Measurements from ENCODE around the gene ZNF710. TPM values are rescaled to one million over a fixed set of nuclear protein-coding genes. Genes with fewer than 3 reads are reported as not detected.
A peak's percentile ranks its signal among the peaks of the same experiment; 100 is the strongest.
"Not testable (repeated sequence)": the region's sequence is repeated elsewhere in the genome, so short reads cannot be mapped to it uniquely, and the experiment has no call there.

ZNF710 gene
- total and polyA plus RNA-seq, 2 of the 13 experiments (the other 11 are each of a cell fraction or from before 2014, with no cell fraction given): 4.7 to 20.6 TPM

DNA sequence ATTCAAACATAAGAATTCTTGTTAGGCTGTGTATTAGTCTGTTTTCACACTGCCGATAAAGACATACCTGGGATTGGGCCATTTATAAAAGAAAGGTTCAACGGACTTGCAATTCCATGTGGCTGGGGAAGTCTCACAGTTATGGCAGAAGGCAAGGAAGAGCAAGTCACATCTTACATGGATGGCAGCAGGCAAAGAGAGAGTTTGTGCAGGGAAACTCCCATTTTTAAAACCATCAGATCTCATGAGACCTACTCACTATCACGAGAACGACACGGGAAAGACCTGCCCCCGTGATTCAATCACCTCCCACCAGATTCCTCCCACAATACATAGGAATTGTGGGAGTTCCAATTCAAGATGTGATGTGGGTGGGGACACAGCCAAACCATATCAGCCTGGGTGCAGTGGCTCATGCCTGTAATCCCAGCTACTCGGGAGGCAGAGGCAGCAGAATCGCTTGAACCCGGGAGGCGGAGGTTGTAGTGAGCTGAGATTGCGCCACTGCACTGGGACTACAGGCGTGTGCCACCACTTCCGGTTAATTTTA, 45.6 kb upstream of the ZNF710 start:
- H3K4me3 ChIP-seq (replicated peaks in 1 of 3; ENCODE audit: insufficient read depth in 1 of 3, low read depth in 2 of 3, low read length in 3 of 3); BruUV-seq (replicated peaks); H3K4me2 ChIP-seq (ENCODE audit: low read depth, low read length); H3K36me3 ChIP-seq (replicated peaks in 1 of 2; ENCODE audit: control insufficient read depth in 1 of 2, insufficient read depth in 2 of 2, low read length in 2 of 2); intact Hi-C loops (cut with micrococcal nuclease; ENCODE audit: unreplicated experiment); H3K9ac ChIP-seq (ENCODE audit: insufficient read depth, low read depth, low read length); POLR2A ChIA-PET; ATAC-seq; H2AFZ ChIP-seq (ENCODE audit: low read length); H3K27ac ChIP-seq (ENCODE audit: extremely low read length, insufficient read depth, low read length); H3K9me3 ChIP-seq (ENCODE audit: low read length); H4K20me1 ChIP-seq (ENCODE audit: insufficient read depth, low read length); in situ Hi-C loops (cut with HindIII; ENCODE audit: extremely low pct_ligation_motif_present, low pct_unique_long_range_greater_than_20kb); FAIRE-seq; H3K27me3 ChIP-seq (ENCODE audit: control insufficient read depth in 1 of 2, insufficient read depth in 2 of 2, low read length in 2 of 2); H3K79me2 ChIP-seq (ENCODE audit: insufficient read depth, low read length); DNase-seq (ENCODE audit: low spot score); CTCF ChIA-PET (ENCODE audit: low intra/inter-chr PET ratio, low total read pairs): not testable (repeated sequence)
- H3K4me1 ChIP-seq (ENCODE audit: insufficient read depth, low read length): peaks cover 16% of the 10 kb centered on the region
- TF ChIP-seq ZNF431 (CRISPR knock-in tag; IDR thresholded peaks at IDR 0.05; ENCODE audit: borderline replicate concordance, low read depth): peak; percentile 77
- WGBS (ENCODE audit: low lambda C conversion rate): 77% methylated on average over 12 of the region's 13 CpGs

DNA sequence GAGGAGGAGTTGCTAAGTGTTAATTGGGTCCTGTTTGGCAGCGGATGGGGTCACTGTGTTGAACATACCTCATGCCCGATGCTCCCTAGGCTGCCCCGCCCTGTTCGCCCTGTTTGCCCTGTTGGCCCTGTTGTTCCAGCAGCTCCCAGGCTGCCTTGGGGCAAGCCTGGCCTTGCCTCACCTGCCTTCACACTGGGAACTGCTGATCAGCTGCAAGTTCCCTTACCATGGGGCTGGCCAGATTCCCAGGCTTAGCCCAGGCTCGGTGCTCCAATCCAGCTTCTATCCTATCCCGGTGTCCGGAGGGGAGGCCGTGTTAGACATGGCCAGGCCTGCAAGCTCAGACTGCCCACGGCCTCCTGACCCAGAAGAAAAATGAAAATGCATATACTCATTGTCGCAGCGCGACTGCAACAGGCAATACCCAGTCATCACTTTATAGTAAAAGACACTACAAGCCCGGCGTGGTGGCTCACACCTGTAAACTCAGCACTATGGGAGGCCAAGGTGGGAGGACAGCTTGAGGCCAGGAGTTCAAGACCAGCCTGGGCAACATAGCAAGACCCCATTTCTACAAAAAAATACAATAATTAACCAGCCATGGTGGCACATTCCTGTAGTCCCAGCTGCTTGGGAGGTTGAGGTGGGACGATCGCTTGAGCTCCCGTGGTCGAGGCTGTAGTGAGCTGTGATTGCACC, 42.9 kb upstream of the ZNF710 start:
- peak overlapping the region; percentile 83 for H2AFZ ChIP-seq (ENCODE audit: low read length)
- peak; percentile 96 for ATAC-seq
- ChIA-PET CTCF (ENCODE audit: low intra/inter-chr PET ratio, low total read pairs) (no interaction called here), POLR2A (interaction anchor here (1.8 kb wide), 1 partner anchor 45 kb away, joined by 8 read pairs; the partner anchor contains the start of gene ARPIN)
- in situ Hi-C loops (cut with HindIII; ENCODE audit: extremely low pct_ligation_motif_present, low pct_unique_long_range_greater_than_20kb) (no loop called here), intact Hi-C loops (cut with micrococcal nuclease; ENCODE audit: unreplicated experiment) (no loop called here)
- no TSS peak for BruUV-seq (replicated peaks)
- no peaks in the 10 kb centered on the region for H3K27me3 ChIP-seq (ENCODE audit: control insufficient read depth in 1 of 2, insufficient read depth in 2 of 2, low read length in 2 of 2)
- DNase-seq (ENCODE audit: low spot score): peak; percentile 24
- no peaks in the 10 kb centered on the region for H3K79me2 ChIP-seq (ENCODE audit: insufficient read depth, low read length)
- no peaks in the 10 kb centered on the region for H3K36me3 ChIP-seq (replicated peaks in 1 of 2; ENCODE audit: control insufficient read depth in 1 of 2, insufficient read depth in 2 of 2, low read length in 2 of 2)
- no peak overlapping the region for H3K27ac ChIP-seq (ENCODE audit: extremely low read length, insufficient read depth, low read length)
- peaks cover 16% of the 10 kb centered on the region for H3K4me1 ChIP-seq (ENCODE audit: insufficient read depth, low read length)
- peak; percentile 71 for FAIRE-seq
- H4K20me1 ChIP-seq (ENCODE audit: insufficient read depth, low read length): no peaks in the 10 kb centered on the region
- no peaks in the 10 kb centered on the region for H3K9me3 ChIP-seq (ENCODE audit: low read length)
- peak overlapping the region; percentile 78 for H3K4me2 ChIP-seq (ENCODE audit: low read depth, low read length)
- H3K9ac ChIP-seq (ENCODE audit: insufficient read depth, low read depth, low read length): peak overlapping the region; percentile 38; the same call in 1 of the 2 replicates
- 51% methylated on average over 15 of the region's 18 CpGs for WGBS (ENCODE audit: low lambda C conversion rate)
- H3K4me3 ChIP-seq (replicated peaks in 1 of 3; ENCODE audit: insufficient read depth in 1 of 3, low read depth in 2 of 3, low read length in 3 of 3): peak overlapping the region; percentile 5 to 65 (median 11); a peak in 5 of 6 replicates
- TF ChIP-seq SIX4 (CRISPR knock-in tag; IDR thresholded peaks at IDR 0.05) (no peak), RAD21 (CRISPR knock-in tag; IDR thresholded peaks at IDR 0.05) (no peak), RXRA (CRISPR knock-in tag; IDR thresholded peaks at IDR 0.05) (peak; percentile 56), NRL (CRISPR knock-in tag; IDR thresholded peaks at IDR 0.05; ENCODE audit: borderline replicate concordance) (peak; percentile 54; the same call in 1 of the 2 replicates), FOXA3 (CRISPR knock-in tag; IDR thresholded peaks at IDR 0.05) (0 out of 2 replicates have a peak, but pooled peaks have one; percentile 11), TAF1 (CRISPR knock-in tag; IDR thresholded peaks at IDR 0.05) (peak; percentile 25; the same call in 1 of the 2 replicates), KAT8 (CRISPR knock-in tag; IDR thresholded peaks at IDR 0.05) (0 out of 2 replicates have a peak, but pooled peaks have one; percentile 18)
- TF ChIP-seq, protein P1, sequence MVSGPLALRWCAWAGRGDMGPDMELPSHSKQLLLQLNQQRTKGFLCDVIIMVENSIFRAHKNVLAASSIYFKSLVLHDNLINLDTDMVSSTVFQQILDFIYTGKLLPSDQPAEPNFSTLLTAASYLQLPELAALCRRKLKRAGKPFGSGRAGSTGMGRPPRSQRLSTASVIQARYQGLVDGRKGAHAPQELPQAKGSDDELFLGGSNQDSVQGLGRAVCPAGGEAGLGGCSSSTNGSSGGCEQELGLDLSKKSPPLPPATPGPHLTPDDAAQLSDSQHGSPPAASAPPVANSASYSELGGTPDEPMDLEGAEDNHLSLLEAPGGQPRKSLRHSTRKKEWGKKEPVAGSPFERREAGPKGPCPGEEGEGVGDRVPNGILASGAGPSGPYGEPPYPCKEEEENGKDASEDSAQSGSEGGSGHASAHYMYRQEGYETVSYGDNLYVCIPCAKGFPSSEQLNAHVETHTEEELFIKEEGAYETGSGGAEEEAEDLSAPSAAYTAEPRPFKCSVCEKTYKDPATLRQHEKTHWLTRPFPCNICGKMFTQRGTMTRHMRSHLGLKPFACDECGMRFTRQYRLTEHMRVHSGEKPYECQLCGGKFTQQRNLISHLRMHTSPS (CRISPR knock-in tag; IDR thresholded peaks at IDR 0.05; ENCODE audit: low read depth): 0 out of 2 replicates have a peak, but pooled peaks have one; percentile 54
- TF ChIP-seq, protein P2, sequence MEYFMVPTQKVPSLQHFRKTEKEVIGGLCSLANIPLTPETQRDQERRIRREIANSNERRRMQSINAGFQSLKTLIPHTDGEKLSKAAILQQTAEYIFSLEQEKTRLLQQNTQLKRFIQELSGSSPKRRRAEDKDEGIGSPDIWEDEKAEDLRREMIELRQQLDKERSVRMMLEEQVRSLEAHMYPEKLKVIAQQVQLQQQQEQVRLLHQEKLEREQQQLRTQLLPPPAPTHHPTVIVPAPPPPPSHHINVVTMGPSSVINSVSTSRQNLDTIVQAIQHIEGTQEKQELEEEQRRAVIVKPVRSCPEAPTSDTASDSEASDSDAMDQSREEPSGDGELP (IDR thresholded peaks at IDR 0.05; ENCODE audit: borderline replicate concordance, low read depth): peak; percentile 71; the same call in 1 of the 2 replicates
- TF ChIP-seq, protein P3, sequence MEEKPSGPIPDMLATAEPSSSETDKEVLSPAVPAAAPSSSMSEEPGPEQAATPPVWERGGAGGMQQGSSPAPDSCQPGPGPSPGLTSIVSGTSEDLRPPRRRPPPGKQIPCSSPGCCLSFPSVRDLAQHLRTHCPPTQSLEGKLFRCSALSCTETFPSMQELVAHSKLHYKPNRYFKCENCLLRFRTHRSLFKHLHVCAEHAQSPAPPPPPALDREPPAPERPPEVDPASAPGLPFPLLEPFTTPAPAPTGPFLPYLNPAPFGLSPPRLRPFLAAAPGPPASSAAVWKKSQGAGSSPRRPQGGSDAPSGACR (CRISPR knock-in tag; IDR thresholded peaks at IDR 0.05): no peak

Measured in HepG2 (cell line).